Activated B cell treated with CpG ODN at 0.5 μM for 24 hours (primary cell): Measurements from ENCODE around the gene MT1H. TPM values are rescaled to one million over a fixed set of nuclear protein-coding genes. Genes with fewer than 3 reads are reported as not detected.

Experiments used
- ATAC-seq: fragments of 200-7000 bp; cut with Tn5 transposase; one replicate; pipeline ENCODE4 v1.10.0; 2021; ENCODE audit warnings: low read depth, mild to moderate bottlenecking, moderate library complexity
- CTCF ChIA-PET: fragments of 350-600 bp; sonication (Branson Sonifier 250); formaldehyde crosslinking; loops from one replicate; lab custom pipeline; 2021; ENCODE audit warnings: antibody characterized with exemption; lab: Charles Lee
- POLR2A ChIA-PET: fragments of 350-600 bp; sonication (Branson Sonifier 250); formaldehyde crosslinking; loops from one replicate; lab custom pipeline; 2021; ENCODE audit warnings: antibody characterized with exemption; lab: Charles Lee
- DNase-seq: peaks from one replicate; pipeline ENCODE4 v3.0.0; 2022
- H3K27ac Mint-ChIP-seq: one replicate; pipeline ENCODE4 v1.8.0; 2020; ENCODE audit warnings: mixed read lengths
- H3K27me3 Mint-ChIP-seq: one replicate; pipeline ENCODE4 v1.8.0; 2021; ENCODE audit warnings: mixed read lengths
- H3K36me3 Mint-ChIP-seq: one replicate; pipeline ENCODE4 v1.8.0; 2021; ENCODE audit warnings: low read depth, mixed read lengths
- H3K4me1 Mint-ChIP-seq: one replicate; pipeline ENCODE4 v1.8.0; 2021; ENCODE audit warnings: mixed read lengths
- H3K4me3 Mint-ChIP-seq: one replicate; pipeline ENCODE4 v1.8.0; 2020; ENCODE audit warnings: mild to moderate bottlenecking, mixed read lengths
- H3K9me3 Mint-ChIP-seq: one replicate; pipeline ENCODE4 v1.8.0; 2020; ENCODE audit warnings: mixed read lengths
- CTCF ChIP-seq: fragments of 200-600 bp; IDR thresholded peaks from one replicate; pipeline ENCODE4 v1.8.0; 2022; ENCODE audit warnings: antibody characterized with exemption, mild to moderate bottlenecking
- intact Hi-C: fragments of 100-400 bp; cut with micrococcal nuclease; formaldehyde crosslinking; loops from one replicate; pipeline ENCODE4 v1.15.1; 2024
- total RNA-seq: library from RNA; stranded (reverse); gene quantifications from 2 replicates; pipeline ENCODE4 v1.2.3, GENCODE V29; 2022

MT1H gene
- total RNA-seq, 1 donor from 2014 or later, result 1.3 TPM

GRCh38 chr16:56688762-56689161 lies 19.1 kb downstream of the MT1H start:
- no peak for DNase-seq
- intact Hi-C loops, result no loop called here
- Mint-ChIP-seq H3K4me1 (no peaks in the 10 kb centered on the region), H3K9me3 (peaks cover 3% of the 10 kb centered on the region), H3K27ac (no peak overlapping the region), H3K27me3 (peaks cover 12% of the 10 kb centered on the region), H3K4me3 (no peak overlapping the region), H3K36me3 (no peaks in the 10 kb centered on the region)
- ATAC-seq, result no peak
- no peak for TF ChIP-seq CTCF
- CTCF ChIA-PET, result no interaction called here
- POLR2A ChIA-PET, result interaction anchor here (0.5 kb wide), 1 partner anchor 108 kb away, joined by 6 read pairs; no protein-coding TSS in a partner anchor

GRCh38 chr16:56689171-56689570 lies 19.6 kb downstream of the MT1H start:
- ChIA-PET POLR2A (no interaction called here), CTCF (no interaction called here)
- no peaks in the 10 kb centered on the region for H3K36me3 Mint-ChIP-seq
- H3K27ac Mint-ChIP-seq, result no peak overlapping the region
- H3K4me1 Mint-ChIP-seq, result no peaks in the 10 kb centered on the region
- DNase-seq (no peak), ATAC-seq (no peak)
- no peak for TF ChIP-seq CTCF
- H3K4me3 Mint-ChIP-seq, result no peak overlapping the region
- peaks cover 12% of the 10 kb centered on the region for H3K27me3 Mint-ChIP-seq
- intact Hi-C loops, result no loop called here
- H3K9me3 Mint-ChIP-seq, result peaks cover 3% of the 10 kb centered on the region

- DNase-seq (no peak), ATAC-seq (no peak)
- no peak for TF ChIP-seq CTCF
- Mint-ChIP-seq H3K36me3 (no peaks in the 10 kb centered on the region), H3K9me3 (peaks cover 3% of the 10 kb centered on the region), H3K27ac (no peak overlapping the region), H3K27me3 (peaks cover 12% of the 10 kb centered on the region), H3K4me1 (no peaks in the 10 kb centered on the region), H3K4me3 (no peak overlapping the region)
- ChIA-PET POLR2A (no interaction called here), CTCF (no interaction called here)
- intact Hi-C loops, result no loop called here
Observed at GRCh38 chr16:56690420-56691122, 21.0 kb downstream of the MT1H start.

GRCh38 chr16:56691885-56692284 lies 22.3 kb downstream of the MT1H start:
- no peak for ATAC-seq
- Mint-ChIP-seq H3K27ac (no peak overlapping the region), H3K4me1 (no peaks in the 10 kb centered on the region), H3K36me3 (no peaks in the 10 kb centered on the region), H3K27me3 (peaks cover 8% of the 10 kb centered on the region), H3K4me3 (no peak overlapping the region), H3K9me3 (peaks cover 3% of the 10 kb centered on the region)
- ChIA-PET POLR2A (no interaction called here), CTCF (no interaction called here)
- no peak for DNase-seq
- TF ChIP-seq CTCF, result no peak
- intact Hi-C loops, result no loop called here

- POLR2A ChIA-PET, result no interaction called here
- no peak overlapping the region for H3K4me3 Mint-ChIP-seq
- DNase-seq (no peak), ATAC-seq (no peak)
- intact Hi-C loops, result no loop called here
- CTCF ChIA-PET, result no interaction called here
- no peak overlapping the region for H3K27ac Mint-ChIP-seq
- H3K27me3 Mint-ChIP-seq, result peaks cover 4% of the 10 kb centered on the region
- TF ChIP-seq CTCF, result no peak
- H3K9me3 Mint-ChIP-seq, result peaks cover 2% of the 10 kb centered on the region
- H3K36me3 Mint-ChIP-seq, result no peaks in the 10 kb centered on the region
- no peaks in the 10 kb centered on the region for H3K4me1 Mint-ChIP-seq
Observed at GRCh38 chr16:56695246-56695645, 25.6 kb downstream of the MT1H start.
